Epithelial cell of proximal tubule (primary cell): ENCODE data around the gene HMGB4. TPM values are rescaled to one million over a fixed set of nuclear protein-coding genes. Genes with fewer than 3 reads are reported as not detected.

Experiments used
- DNase-seq: peaks from one replicate; pipeline ENCODE4 v3.0.0-alpha.2; 2011; ENCODE audit warnings: low read depth
- H3K4me3 ChIP-seq: 2 replicates; pipeline ENCODE4 v1.5.1; 2011; ENCODE audit warnings: low read depth, mild to moderate bottlenecking, low read length
- total RNA-seq: library from RNA; depleted of rRNA; stranded (reverse); fragments of >200 nt; gene quantifications from 2 replicates; pipeline ENCODE4 v1.2.3, GENCODE V29; 2015
- TF ChIP-seq, protein P1 (sequence below): conservative IDR thresholded peaks from 2 replicates; pipeline ENCODE4 v1.5.1; 2012; ENCODE audit warnings: low read depth, mild to moderate bottlenecking, low read length

The HMGB4 gene
- total RNA-seq, 1 donor from 2014 or later: not detected

DNA sequence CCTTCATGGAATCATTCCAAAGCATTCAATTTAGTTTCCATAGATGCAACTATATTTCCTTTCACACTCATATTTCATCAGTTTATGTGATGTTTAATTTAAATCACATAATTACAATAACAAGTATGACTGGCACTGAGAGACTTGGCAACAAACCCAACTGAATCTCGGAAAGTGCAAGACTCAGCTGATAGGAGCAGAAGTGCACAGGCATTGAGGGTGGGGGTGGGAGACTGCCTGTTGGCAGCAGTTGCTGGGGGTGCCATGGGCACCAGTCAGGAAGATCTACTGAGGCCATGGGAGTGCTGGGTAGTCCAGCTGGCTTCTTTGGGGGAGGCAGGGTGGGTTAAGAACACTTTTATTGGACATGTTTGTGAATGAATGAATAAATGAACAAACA, 10.4 kb upstream of the HMGB4 start:
- TF ChIP-seq, protein P1, sequence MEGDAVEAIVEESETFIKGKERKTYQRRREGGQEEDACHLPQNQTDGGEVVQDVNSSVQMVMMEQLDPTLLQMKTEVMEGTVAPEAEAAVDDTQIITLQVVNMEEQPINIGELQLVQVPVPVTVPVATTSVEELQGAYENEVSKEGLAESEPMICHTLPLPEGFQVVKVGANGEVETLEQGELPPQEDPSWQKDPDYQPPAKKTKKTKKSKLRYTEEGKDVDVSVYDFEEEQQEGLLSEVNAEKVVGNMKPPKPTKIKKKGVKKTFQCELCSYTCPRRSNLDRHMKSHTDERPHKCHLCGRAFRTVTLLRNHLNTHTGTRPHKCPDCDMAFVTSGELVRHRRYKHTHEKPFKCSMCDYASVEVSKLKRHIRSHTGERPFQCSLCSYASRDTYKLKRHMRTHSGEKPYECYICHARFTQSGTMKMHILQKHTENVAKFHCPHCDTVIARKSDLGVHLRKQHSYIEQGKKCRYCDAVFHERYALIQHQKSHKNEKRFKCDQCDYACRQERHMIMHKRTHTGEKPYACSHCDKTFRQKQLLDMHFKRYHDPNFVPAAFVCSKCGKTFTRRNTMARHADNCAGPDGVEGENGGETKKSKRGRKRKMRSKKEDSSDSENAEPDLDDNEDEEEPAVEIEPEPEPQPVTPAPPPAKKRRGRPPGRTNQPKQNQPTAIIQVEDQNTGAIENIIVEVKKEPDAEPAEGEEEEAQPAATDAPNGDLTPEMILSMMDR: no peak
- DNase-seq: no peak
- no peak overlapping the region for H3K4me3 ChIP-seq

DNA sequence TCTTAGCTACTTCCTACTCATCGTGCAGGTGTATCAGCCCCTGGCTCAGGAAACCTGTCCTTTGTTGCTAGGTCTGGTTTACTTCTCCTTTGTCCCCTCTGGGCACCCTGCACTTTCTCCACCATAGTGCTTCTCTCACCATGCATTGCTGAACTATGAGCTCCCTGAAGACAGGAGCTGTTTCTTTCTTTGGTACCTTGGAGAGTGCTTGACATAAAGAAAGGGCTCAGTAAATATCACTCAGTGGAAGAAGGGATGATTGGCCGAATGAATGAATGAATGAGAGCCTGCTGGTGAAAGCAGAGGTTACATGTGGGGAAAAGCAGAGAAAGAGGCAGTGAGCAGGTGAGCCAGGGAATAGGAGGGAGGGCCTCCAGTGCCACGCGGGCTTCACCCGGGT, 9.8 kb upstream of the HMGB4 start:
- DNase-seq: no peak
- TF ChIP-seq, protein P1: no peak
- no peak overlapping the region for H3K4me3 ChIP-seq

DNA sequence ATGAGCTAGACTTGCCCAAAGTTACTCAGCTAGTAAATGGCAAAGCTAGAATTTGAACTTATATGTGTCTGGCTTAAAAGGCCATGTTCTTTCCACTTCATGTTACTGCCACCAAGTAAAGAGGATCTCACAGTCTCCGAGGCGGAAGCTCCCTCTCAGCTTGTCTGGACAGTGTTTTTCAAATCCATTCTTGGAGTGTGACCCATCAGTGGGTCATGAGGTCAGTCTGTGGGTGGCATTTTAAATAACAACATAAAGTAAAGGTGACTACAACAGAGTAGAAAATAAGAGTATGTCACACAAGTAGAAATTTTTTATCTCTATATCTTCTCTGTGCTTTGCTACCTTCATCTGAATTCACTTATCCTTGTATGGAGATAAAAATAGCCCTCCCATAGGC, 3.2 kb upstream of the HMGB4 start:
- no peak overlapping the region for H3K4me3 ChIP-seq
- no peak for DNase-seq
- TF ChIP-seq, protein P1: no peak

DNA sequence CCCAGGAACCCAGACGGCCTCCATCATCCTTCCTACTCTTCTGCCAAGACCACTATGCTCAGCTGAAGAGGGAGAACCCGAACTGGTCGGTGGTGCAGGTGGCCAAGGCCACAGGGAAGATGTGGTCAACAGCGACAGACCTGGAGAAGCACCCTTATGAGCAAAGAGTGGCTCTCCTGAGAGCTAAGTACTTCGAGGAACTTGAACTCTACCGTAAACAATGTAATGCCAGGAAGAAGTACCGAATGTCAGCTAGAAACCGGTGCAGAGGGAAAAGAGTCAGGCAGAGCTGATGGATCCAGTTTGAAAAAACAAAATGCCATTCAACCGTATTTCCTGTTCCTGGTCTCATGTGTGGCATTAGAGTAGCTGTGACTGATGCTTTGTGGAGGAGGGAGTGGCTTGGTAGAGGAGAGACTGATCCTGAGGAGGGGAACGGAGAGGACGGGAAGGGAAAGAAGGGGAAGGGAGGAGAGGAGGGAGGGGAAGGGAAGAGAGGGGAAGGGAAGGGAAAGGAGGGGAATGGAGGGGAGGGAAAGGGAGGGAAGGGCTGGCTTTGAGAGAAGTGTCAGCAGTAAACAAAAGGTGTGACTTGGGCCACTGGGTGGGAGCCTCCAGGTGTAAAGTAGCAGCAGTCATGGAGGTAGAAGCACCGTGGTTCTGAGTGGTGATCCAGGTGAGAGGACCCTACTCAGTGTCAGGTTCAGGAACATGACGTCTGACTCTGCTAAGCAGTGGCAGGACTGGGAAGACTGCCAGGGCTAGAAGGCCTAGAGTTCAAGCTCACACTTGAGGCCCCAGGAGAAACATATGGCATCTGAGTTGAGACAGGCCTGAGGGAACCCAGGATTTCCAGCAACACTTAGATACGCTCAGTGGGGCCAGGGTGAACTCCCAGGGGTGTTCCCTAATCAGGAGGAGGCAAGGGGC, 846 bp downstream of the HMGB4 start:
- TF ChIP-seq, protein P1: no peak
- H3K4me3 ChIP-seq: no peak overlapping the region
- no peak for DNase-seq

DNA sequence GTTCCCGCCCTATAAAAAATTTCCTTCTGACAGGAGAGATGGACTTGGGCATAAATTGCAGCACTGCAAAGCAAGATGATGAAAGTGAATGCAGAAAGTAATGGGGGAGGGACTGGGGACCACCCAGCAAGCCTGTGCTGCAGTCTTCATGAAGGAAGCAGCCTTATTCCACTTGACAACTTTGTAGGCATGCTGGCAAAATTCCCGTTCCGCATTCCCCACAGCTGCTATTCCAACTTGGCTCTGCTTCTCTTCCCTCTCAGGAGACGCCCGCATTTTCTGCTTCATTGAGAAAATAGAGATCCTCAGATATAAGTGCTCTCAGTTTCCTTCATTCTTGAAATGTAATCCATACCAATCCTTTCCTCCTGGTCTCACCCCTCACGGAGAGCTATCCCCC, 2.4 kb downstream of the HMGB4 start:
- TF ChIP-seq, protein P1: no peak
- no peak overlapping the region for H3K4me3 ChIP-seq
- peak; percentile 12 for DNase-seq

DNA sequence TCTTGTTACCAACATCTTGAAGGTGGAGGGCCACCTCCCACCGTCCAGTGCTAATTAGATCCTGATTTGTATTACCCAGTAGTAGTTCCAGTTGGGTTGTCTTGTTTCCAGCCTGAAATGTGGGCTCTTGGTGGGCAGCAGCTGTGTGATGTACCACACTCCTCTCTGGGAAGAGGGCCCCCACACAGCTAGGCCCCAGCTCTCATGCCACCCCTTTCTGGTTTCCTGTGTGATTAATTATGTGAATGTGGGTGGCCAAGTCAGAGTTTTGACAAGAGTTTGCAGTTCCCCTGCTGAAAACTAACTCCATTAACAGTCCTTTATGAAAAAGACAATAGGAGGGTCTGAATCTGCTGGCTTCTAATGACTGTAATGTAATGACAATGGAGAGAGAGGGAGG, 3.8 kb downstream of the HMGB4 start:
- TF ChIP-seq, protein P1: no peak
- DNase-seq: no peak
- H3K4me3 ChIP-seq: no peak overlapping the region

DNA sequence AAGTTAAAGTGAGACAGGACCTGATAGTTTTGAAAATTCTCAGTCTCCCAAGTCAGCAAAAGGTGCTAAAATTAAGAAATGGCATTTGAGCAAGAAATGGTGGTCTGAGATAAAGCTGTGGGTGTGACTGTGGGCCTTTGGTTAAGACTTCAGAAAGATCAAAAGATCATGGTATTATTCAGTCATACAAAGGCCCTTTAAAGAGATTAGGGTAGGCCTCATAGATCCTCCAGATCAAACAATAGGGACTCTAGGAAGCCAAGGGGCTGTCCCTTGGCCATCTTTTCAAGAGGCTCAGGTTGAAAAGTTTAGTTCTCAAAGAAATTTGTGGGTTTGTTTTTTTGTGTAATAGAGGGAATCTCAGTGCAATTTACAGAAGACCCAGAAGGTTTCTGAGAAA, 8.4 kb downstream of the HMGB4 start:
- DNase-seq: no peak
- H3K4me3 ChIP-seq: no peak overlapping the region
- TF ChIP-seq, protein P1: no peak
